Left lung (tissue), 10 donors: ENCODE results near the gene PPP1R12B. TPM values are rescaled to one million over a fixed set of nuclear protein-coding genes. Genes with fewer than 3 reads are reported as not detected.

Experiments
- ATAC-seq: fragments of 200-7000 bp; cut with Tn5 transposase; one replicate; pipeline ENCODE4 v1.9.1; 2020; ENCODE audit warnings: moderate library complexity
- DNase-seq, 4 donors: peaks; one replicate each; pipeline ENCODE4 v3.0.0-alpha.2; 2013 to 2020
- H3K27ac ChIP-seq, 2 donors: fragments of 200-600 bp; sonication (generic) in 1 of 2; one replicate each; pipeline versions ENCODE4 v1.5.0 to v1.8.0; 2020 to 2021
- H3K27me3 ChIP-seq, 2 donors: fragments of 200-600 bp; sonication (generic) in 1 of 2; one replicate each; pipeline versions ENCODE4 v1.5.0 to v1.8.0; 2020 to 2021
- H3K36me3 ChIP-seq, 2 donors: fragments of 200-600 bp; sonication (generic) in 1 of 2; one replicate each; pipeline versions ENCODE4 v1.5.0 to v1.8.0; 2020 to 2021
- H3K4me1 ChIP-seq, 2 donors: fragments of 200-600 bp; one replicate each; pipeline ENCODE4 v1.8.0; 2021
- H3K4me3 ChIP-seq, 2 donors: fragments of 200-600 bp; sonication (generic) in 1 of 2; one replicate each; pipeline versions ENCODE4 v1.5.0 to v1.8.0; 2020 to 2021; ENCODE audit warnings: mild to moderate bottlenecking in 1 of 2
- H3K9me3 ChIP-seq, 2 donors: fragments of 200-600 bp; sonication (generic) in 1 of 2; one replicate each; pipeline versions ENCODE4 v1.5.0 to v1.8.0; 2020 to 2021
- intact Hi-C, 2 donors: fragments of 100-400 bp; cut with DNase I; formaldehyde crosslinking; loops; one replicate each; pipeline versions ENCODE4 v1.11.2 to v1.14.2; 2022
- polyA plus RNA-seq, 6 donors: library from polyadenylated mRNA; unstranded; fragments of 120-200 nt; gene quantifications; one replicate each; pipeline ENCODE4 v1.2.1, GENCODE V29; 2013; ENCODE audit not compliant: insufficient read length in 6 of 6
- total RNA-seq, 2 donors: library from RNA; stranded (reverse); fragmentation: NEBNext Ultra II Directional; extraction: Animal tissue kit (Norgen Biotek cat#: 25700); gene quantifications; one replicate each; pipeline ENCODE4 v1.2.1, GENCODE V29; 2021
- TF ChIP-seq, protein P1 (sequence below), 2 donors: fragments of 200-600 bp; sonication (generic) in 1 of 2; IDR thresholded peaks; one replicate each; pipeline versions ENCODE4 v1.5.0 to v1.8.0; 2021; ENCODE audit warnings: antibody characterized with exemption in 2 of 2
- donor health status: DM: no; HTN: yes; CAD: no.
- donor health status: DM: no; HTN: no; CAD: no.

PPP1R12B gene
- total and polyA plus RNA-seq, 8 donors, result 25.8 to 45.9 (median 30.8) TPM

DNA sequence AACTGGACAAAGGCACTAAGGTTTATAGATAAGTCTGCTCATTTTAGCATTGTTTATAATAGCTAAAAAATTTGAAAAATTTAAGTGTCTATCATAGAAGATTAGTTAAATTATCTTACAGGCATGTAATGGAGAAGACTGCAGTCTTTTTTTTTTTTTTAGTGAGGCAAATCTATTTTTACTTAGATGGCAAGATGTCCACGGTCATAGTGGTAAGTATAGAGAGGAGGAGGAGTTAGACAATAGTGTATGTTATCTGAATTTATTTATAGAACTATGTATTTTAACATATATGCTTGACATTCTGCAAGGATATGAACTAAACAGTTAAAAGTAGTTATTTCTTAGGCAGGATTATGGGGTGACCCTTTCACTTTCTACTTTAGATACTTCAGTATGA lies 212.7 kb downstream of the PPP1R12B start:
- TF ChIP-seq, protein P1, sequence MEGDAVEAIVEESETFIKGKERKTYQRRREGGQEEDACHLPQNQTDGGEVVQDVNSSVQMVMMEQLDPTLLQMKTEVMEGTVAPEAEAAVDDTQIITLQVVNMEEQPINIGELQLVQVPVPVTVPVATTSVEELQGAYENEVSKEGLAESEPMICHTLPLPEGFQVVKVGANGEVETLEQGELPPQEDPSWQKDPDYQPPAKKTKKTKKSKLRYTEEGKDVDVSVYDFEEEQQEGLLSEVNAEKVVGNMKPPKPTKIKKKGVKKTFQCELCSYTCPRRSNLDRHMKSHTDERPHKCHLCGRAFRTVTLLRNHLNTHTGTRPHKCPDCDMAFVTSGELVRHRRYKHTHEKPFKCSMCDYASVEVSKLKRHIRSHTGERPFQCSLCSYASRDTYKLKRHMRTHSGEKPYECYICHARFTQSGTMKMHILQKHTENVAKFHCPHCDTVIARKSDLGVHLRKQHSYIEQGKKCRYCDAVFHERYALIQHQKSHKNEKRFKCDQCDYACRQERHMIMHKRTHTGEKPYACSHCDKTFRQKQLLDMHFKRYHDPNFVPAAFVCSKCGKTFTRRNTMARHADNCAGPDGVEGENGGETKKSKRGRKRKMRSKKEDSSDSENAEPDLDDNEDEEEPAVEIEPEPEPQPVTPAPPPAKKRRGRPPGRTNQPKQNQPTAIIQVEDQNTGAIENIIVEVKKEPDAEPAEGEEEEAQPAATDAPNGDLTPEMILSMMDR (IDR thresholded peaks at IDR 0.05), result no peak
- no peak overlapping the region for H3K4me3 ChIP-seq
- H3K27me3 ChIP-seq, result no peaks in the 10 kb centered on the region
- H3K36me3 ChIP-seq, result peaks cover 0 to 34% of the 10 kb centered on the region in 2 donors
- no peak overlapping the region for H3K27ac ChIP-seq
- H3K4me1 ChIP-seq, result peaks cover 0 to 12% of the 10 kb centered on the region in 2 donors
- DNase-seq (no peak), ATAC-seq (no peak)
- no peaks in the 10 kb centered on the region for H3K9me3 ChIP-seq
- intact Hi-C loops, result no loop called here

DNA sequence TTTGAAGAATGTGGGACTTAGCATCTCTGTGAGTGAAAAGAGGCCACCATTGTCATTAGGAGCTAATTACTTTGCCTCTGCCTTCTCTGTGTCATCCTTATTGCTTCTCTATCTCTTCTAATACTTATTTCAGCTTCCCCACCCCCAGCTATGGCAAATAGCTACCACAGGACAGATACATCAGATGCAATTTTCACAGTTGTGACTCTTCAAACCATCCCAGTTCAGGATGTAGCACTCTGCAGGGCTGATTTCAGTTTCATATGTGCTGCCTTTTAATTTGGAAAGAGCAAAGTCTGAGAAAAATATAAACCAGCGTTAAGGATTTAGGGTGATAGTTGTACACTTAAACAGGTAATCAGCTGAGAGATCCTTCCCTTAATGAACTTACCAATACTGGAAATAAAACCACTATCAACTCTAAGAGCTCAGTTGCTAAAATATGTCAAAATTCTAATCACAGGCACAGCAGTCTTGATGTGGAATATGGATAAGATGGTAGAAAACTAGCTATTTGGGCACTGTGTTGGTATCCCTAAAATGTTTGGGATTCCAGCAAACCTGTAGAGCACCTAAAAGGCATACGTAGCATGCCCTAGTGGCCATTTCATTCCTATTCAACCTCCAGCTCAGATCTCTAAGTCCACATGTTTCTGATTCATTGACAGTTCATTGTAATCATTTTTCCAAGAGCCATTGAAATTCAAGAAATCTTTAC lies 213.4 kb downstream of the PPP1R12B start:
- Histone ChIP-seq H3K27me3 (no peaks in the 10 kb centered on the region), H3K4me1 (peaks cover 0 to 12% of the 10 kb centered on the region in 2 donors), H3K27ac (no peak overlapping the region), H3K36me3 (peaks cover 0 to 35% of the 10 kb centered on the region in 2 donors), H3K4me3 (no peak overlapping the region), H3K9me3 (no peaks in the 10 kb centered on the region)
- ATAC-seq (no peak), DNase-seq (no peak)
- TF ChIP-seq, protein P1 (IDR thresholded peaks at IDR 0.05), result no peak
- intact Hi-C loops, result no loop called here

DNA sequence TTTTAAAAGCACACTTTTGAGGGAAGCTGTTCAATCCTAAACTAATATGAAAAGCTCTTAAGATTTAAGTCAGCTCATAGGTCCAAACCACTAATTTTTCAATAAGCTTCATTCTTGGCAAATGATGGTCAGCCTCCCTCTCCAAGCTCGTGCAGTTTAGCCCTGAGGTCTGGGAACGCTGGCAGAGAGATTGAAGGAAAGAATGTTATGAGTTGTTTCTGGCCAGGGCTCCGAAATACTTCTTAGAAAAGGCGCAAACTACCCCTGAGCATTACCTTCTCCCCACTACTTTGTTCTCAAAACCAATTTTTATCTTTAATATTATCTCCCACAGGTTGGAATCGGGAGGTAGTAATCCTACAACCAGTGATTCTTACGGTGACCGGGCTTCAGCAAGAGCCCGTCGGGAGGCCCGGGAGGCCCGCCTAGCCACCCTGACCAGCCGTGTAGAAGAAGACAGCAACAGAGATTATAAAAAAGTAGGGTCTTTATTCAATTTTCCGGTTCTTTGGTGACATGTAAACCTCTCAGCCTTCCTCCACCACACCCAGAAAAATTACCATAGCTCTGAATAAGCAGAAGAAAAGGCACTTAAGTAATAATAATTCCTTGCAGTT lies 214.1 kb downstream of the PPP1R12B start:
- Histone ChIP-seq H3K36me3 (peaks cover 0 to 39% of the 10 kb centered on the region in 2 donors), H3K9me3 (no peaks in the 10 kb centered on the region), H3K27me3 (no peaks in the 10 kb centered on the region), H3K4me3 (no peak overlapping the region), H3K4me1 (peaks cover 0 to 12% of the 10 kb centered on the region in 2 donors), H3K27ac (no peak overlapping the region)
- TF ChIP-seq, protein P1 (IDR thresholded peaks at IDR 0.05), result no peak
- intact Hi-C loops, result no loop called here
- ATAC-seq (no peak), DNase-seq (no peak)

DNA sequence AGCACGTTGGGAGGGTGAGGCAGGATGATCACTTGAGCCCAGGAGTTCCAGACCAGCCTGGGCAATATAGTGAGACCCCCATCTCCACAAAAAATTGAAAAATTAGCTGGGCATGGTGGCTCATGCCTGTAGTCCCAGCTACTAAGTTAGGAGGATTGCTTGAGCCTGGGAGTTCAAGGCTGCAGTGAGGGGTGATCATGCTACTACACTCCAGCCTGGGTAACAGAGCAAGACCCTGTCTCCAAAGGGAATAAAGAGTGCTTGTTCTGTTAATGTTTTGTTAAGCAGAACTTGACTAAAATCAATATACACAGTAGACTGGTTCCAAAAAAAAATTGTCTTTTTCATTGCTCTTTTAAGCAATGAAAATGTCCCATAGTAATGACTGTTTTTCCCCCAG lies 215.3 kb downstream of the PPP1R12B start:
- ATAC-seq (no peak), DNase-seq (no peak)
- H3K36me3 ChIP-seq, result peaks cover 0 to 51% of the 10 kb centered on the region in 2 donors
- H3K27me3 ChIP-seq, result no peaks in the 10 kb centered on the region
- no peak overlapping the region for H3K27ac ChIP-seq
- no peaks in the 10 kb centered on the region for H3K9me3 ChIP-seq
- H3K4me3 ChIP-seq, result no peak overlapping the region
- TF ChIP-seq, protein P1 (IDR thresholded peaks at IDR 0.05), result no peak
- H3K4me1 ChIP-seq, result peaks cover 0 to 12% of the 10 kb centered on the region in 2 donors
- intact Hi-C loops, result no loop called here

DNA sequence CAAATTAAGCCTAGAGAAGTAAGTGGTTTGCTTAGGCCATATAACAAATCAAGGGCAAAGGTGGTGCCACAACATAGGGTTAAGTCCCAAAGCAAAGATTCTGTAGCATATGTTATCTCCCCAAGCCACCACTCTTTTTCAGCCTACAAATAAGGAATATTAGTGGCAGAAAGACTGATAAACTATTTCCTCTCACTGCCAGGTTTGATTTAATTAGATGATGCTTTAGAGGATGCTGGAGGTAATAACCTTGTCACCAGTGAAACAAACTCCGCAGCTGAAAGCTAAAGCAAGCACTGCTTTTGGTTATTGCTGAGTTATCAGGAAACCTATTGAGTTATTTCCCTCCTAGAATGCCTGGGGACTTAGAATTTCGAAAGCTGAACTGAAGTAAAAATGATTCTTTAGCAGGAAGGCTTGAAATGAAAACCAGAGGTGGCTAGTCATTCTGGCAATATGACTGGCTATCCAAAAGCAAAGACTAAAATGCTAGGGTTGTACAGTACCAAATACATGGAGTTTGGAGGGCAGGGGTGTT lies 216.5 kb downstream of the PPP1R12B start:
- no peak overlapping the region for H3K4me3 ChIP-seq
- no peak for DNase-seq
- peaks cover 0 to 12% of the 10 kb centered on the region in 2 donors for H3K4me1 ChIP-seq
- H3K27me3 ChIP-seq, result no peaks in the 10 kb centered on the region
- peaks cover 0 to 63% of the 10 kb centered on the region in 2 donors for H3K36me3 ChIP-seq
- ATAC-seq, result no peak
- H3K9me3 ChIP-seq, result no peaks in the 10 kb centered on the region
- H3K27ac ChIP-seq, result no peak overlapping the region
- TF ChIP-seq, protein P1 (IDR thresholded peaks at IDR 0.05), result no peak
- intact Hi-C loops, result no loop called here
